ENCODE measurements around the gene MTMR3.
"Not testable (repeated sequence)": the region's sequence is repeated elsewhere in the genome, so short reads cannot be mapped to it uniquely, and the experiment has no call there.

MTMR3 gene

GRCh38 chr22:29846290-29846689 is 36.7 kb upstream of the MTMR3 start:
- Histone ChIP-seq H3K4me1 (ENCODE audit: control insufficient read depth, insufficient read depth, low read length, poor library complexity, severe bottlenecking) (peaks cover 11% of the 10 kb centered on the region), H3K9me3 (ENCODE audit: control insufficient read depth, low read length) (no peaks in the 10 kb centered on the region), H3K4me3 (ENCODE audit: extremely low read depth, insufficient read depth, low read length, poor library complexity, severe bottlenecking) (no peak overlapping the region), H3K27ac (ENCODE audit: low read depth, low read length, severe bottlenecking) (no peak overlapping the region), H3K36me3 (ENCODE audit: control insufficient read depth, insufficient read depth, low read length) (no peaks in the 10 kb centered on the region)
- 100% methylated on average over 1 of the region's 2 CpGs; no CpG with 5 or more reads in 1 of the 2 experiments for WGBS, 2 experiments (ENCODE audit: insufficient coverage in 2 of 2)

GRCh38 chr22:29848111-29848510 is 34.9 kb upstream of the MTMR3 start:
- no peak overlapping the region for H3K4me3 ChIP-seq (ENCODE audit: extremely low read depth, insufficient read depth, low read length, poor library complexity, severe bottlenecking)
- H3K27ac ChIP-seq (ENCODE audit: low read depth, low read length, severe bottlenecking): no peak overlapping the region
- no peaks in the 10 kb centered on the region for H3K4me1 ChIP-seq (ENCODE audit: control insufficient read depth, insufficient read depth, low read length, poor library complexity, severe bottlenecking)
- no peaks in the 10 kb centered on the region for H3K36me3 ChIP-seq (ENCODE audit: control insufficient read depth, insufficient read depth, low read length)
- 79 to 94% methylated on average over 1 to 2 of the region's 3 CpGs for WGBS, 2 experiments (ENCODE audit: insufficient coverage in 2 of 2)
- H3K9me3 ChIP-seq (ENCODE audit: control insufficient read depth, low read length): no peaks in the 10 kb centered on the region

GRCh38 chr22:29854432-29854831 is 28.5 kb upstream of the MTMR3 start:
- Histone ChIP-seq H3K27ac (ENCODE audit: low read depth, low read length, severe bottlenecking) (no peak overlapping the region), H3K36me3 (ENCODE audit: control insufficient read depth, insufficient read depth, low read length) (no peaks in the 10 kb centered on the region), H3K9me3 (ENCODE audit: control insufficient read depth, low read length) (no peaks in the 10 kb centered on the region), H3K4me1 (ENCODE audit: control insufficient read depth, insufficient read depth, low read length, poor library complexity, severe bottlenecking) (no peaks in the 10 kb centered on the region), H3K4me3 (ENCODE audit: extremely low read depth, insufficient read depth, low read length, poor library complexity, severe bottlenecking) (no peak overlapping the region)
- WGBS, 2 experiments (ENCODE audit: insufficient coverage in 2 of 2): 86 to 90% methylated on average over 2 to 3 of the region's 3 CpGs

GRCh38 chr22:29855611-29856181 is 27.3 kb upstream of the MTMR3 start:
- no peaks in the 10 kb centered on the region for H3K4me1 ChIP-seq (ENCODE audit: control insufficient read depth, insufficient read depth, low read length, poor library complexity, severe bottlenecking)
- no peaks in the 10 kb centered on the region for H3K9me3 ChIP-seq (ENCODE audit: control insufficient read depth, low read length)
- H3K4me3 ChIP-seq (ENCODE audit: extremely low read depth, insufficient read depth, low read length, poor library complexity, severe bottlenecking): no peak overlapping the region
- WGBS, 2 experiments (ENCODE audit: insufficient coverage in 2 of 2): 84 to 91% methylated on average over 10 of the region's 10 CpGs
- H3K27ac ChIP-seq (ENCODE audit: low read depth, low read length, severe bottlenecking): no peak overlapping the region
- H3K36me3 ChIP-seq (ENCODE audit: control insufficient read depth, insufficient read depth, low read length): no peaks in the 10 kb centered on the region

- no peaks in the 10 kb centered on the region for H3K4me1 ChIP-seq (ENCODE audit: control insufficient read depth, insufficient read depth, low read length, poor library complexity, severe bottlenecking)
- no peak overlapping the region for H3K27ac ChIP-seq (ENCODE audit: low read depth, low read length, severe bottlenecking)
- no peak overlapping the region for H3K4me3 ChIP-seq (ENCODE audit: extremely low read depth, insufficient read depth, low read length, poor library complexity, severe bottlenecking)
- H3K9me3 ChIP-seq (ENCODE audit: control insufficient read depth, low read length): no peaks in the 10 kb centered on the region
- no peaks in the 10 kb centered on the region for H3K36me3 ChIP-seq (ENCODE audit: control insufficient read depth, insufficient read depth, low read length)
- 71 to 86% methylated on average over 1 of the region's 3 CpGs for WGBS, 2 experiments (ENCODE audit: insufficient coverage in 2 of 2)
Observed at GRCh38 chr22:29856496-29856895, 26.5 kb upstream of the MTMR3 start.

GRCh38 chr22:29859030-29859429 is 23.9 kb upstream of the MTMR3 start:
- H3K4me3 ChIP-seq (ENCODE audit: extremely low read depth, insufficient read depth, low read length, poor library complexity, severe bottlenecking); H3K27ac ChIP-seq (ENCODE audit: low read depth, low read length, severe bottlenecking); H3K4me1 ChIP-seq (ENCODE audit: control insufficient read depth, insufficient read depth, low read length, poor library complexity, severe bottlenecking); H3K9me3 ChIP-seq (ENCODE audit: control insufficient read depth, low read length); H3K36me3 ChIP-seq (ENCODE audit: control insufficient read depth, insufficient read depth, low read length): not testable (repeated sequence)
- WGBS, 2 experiments (ENCODE audit: insufficient coverage in 2 of 2): 81 to 94% methylated on average over 5 to 8 of the region's 9 CpGs

- Histone ChIP-seq H3K36me3 (ENCODE audit: control insufficient read depth, insufficient read depth, low read length) (no peaks in the 10 kb centered on the region), H3K4me1 (ENCODE audit: control insufficient read depth, insufficient read depth, low read length, poor library complexity, severe bottlenecking) (no peaks in the 10 kb centered on the region), H3K27ac (ENCODE audit: low read depth, low read length, severe bottlenecking) (no peak overlapping the region), H3K9me3 (ENCODE audit: control insufficient read depth, low read length) (no peaks in the 10 kb centered on the region), H3K4me3 (ENCODE audit: extremely low read depth, insufficient read depth, low read length, poor library complexity, severe bottlenecking) (no peak overlapping the region)
- WGBS, 2 experiments (ENCODE audit: insufficient coverage in 2 of 2): 93% methylated on average over 2 of the region's 2 CpGs; no CpG with 5 or more reads in 1 of the 2 experiments
Observed at GRCh38 chr22:29860006-29860766, 22.8 kb upstream of the MTMR3 start.

GRCh38 chr22:29861672-29862297 is 21.2 kb upstream of the MTMR3 start:
- 85 to 91% methylated on average over 2 of the region's 2 CpGs for WGBS, 2 experiments (ENCODE audit: insufficient coverage in 2 of 2)
- Histone ChIP-seq H3K4me3 (ENCODE audit: extremely low read depth, insufficient read depth, low read length, poor library complexity, severe bottlenecking) (no peak overlapping the region), H3K27ac (ENCODE audit: low read depth, low read length, severe bottlenecking) (no peak overlapping the region), H3K9me3 (ENCODE audit: control insufficient read depth, low read length) (no peaks in the 10 kb centered on the region), H3K36me3 (ENCODE audit: control insufficient read depth, insufficient read depth, low read length) (no peaks in the 10 kb centered on the region), H3K4me1 (ENCODE audit: control insufficient read depth, insufficient read depth, low read length, poor library complexity, severe bottlenecking) (no peaks in the 10 kb centered on the region)

- not testable (repeated sequence) for H3K9me3 ChIP-seq (ENCODE audit: control insufficient read depth, low read length); H3K36me3 ChIP-seq (ENCODE audit: control insufficient read depth, insufficient read depth, low read length); H3K4me1 ChIP-seq (ENCODE audit: control insufficient read depth, insufficient read depth, low read length, poor library complexity, severe bottlenecking); H3K27ac ChIP-seq (ENCODE audit: low read depth, low read length, severe bottlenecking); H3K4me3 ChIP-seq (ENCODE audit: extremely low read depth, insufficient read depth, low read length, poor library complexity, severe bottlenecking)
- WGBS, 2 experiments (ENCODE audit: insufficient coverage in 2 of 2): 87 to 95% methylated on average over 4 to 9 of the region's 13 CpGs
Observed at GRCh38 chr22:29865572-29865971, 17.4 kb upstream of the MTMR3 start.

- H3K9me3 ChIP-seq (ENCODE audit: control insufficient read depth, low read length): no peaks in the 10 kb centered on the region
- H3K4me3 ChIP-seq (ENCODE audit: extremely low read depth, insufficient read depth, low read length, poor library complexity, severe bottlenecking): no peak overlapping the region
- H3K27ac ChIP-seq (ENCODE audit: low read depth, low read length, severe bottlenecking): no peak overlapping the region
- no peaks in the 10 kb centered on the region for H3K4me1 ChIP-seq (ENCODE audit: control insufficient read depth, insufficient read depth, low read length, poor library complexity, severe bottlenecking)
- H3K36me3 ChIP-seq (ENCODE audit: control insufficient read depth, insufficient read depth, low read length): no peaks in the 10 kb centered on the region
Observed at GRCh38 chr22:29867260-29867659, 15.7 kb upstream of the MTMR3 start.

GRCh38 chr22:29867851-29868250 is 15.1 kb upstream of the MTMR3 start:
- no peaks in the 10 kb centered on the region for H3K36me3 ChIP-seq (ENCODE audit: control insufficient read depth, insufficient read depth, low read length)
- 95 to 97% methylated on average over 2 to 3 of the region's 3 CpGs for WGBS, 2 experiments (ENCODE audit: insufficient coverage in 2 of 2)
- H3K4me1 ChIP-seq (ENCODE audit: control insufficient read depth, insufficient read depth, low read length, poor library complexity, severe bottlenecking): no peaks in the 10 kb centered on the region
- no peak overlapping the region for H3K4me3 ChIP-seq (ENCODE audit: extremely low read depth, insufficient read depth, low read length, poor library complexity, severe bottlenecking)
- H3K27ac ChIP-seq (ENCODE audit: low read depth, low read length, severe bottlenecking): no peak overlapping the region
- no peaks in the 10 kb centered on the region for H3K9me3 ChIP-seq (ENCODE audit: control insufficient read depth, low read length)
